CD4-positive, alpha-beta T cell (primary cell): ENCODE measurements around the gene NRSN2. TPM values are rescaled to one million over a fixed set of nuclear protein-coding genes. Genes with fewer than 3 reads are reported as not detected.

Experiments
- ATAC-seq: fragments of 200-7000 bp; cut with Tn5 transposase; one replicate; pipeline ENCODE4 v1.10.0; 2022; ENCODE audit warnings: mild to moderate bottlenecking; ENCODE audit not compliant: poor library complexity
- CTCF ChIA-PET: fragments of 350-600 bp; sonication (Branson Sonifier 250); formaldehyde crosslinking; loops from one replicate; lab custom pipeline; 2021; ENCODE audit warnings: antibody characterized with exemption, inconsistent platforms; lab: Charles Lee
- POLR2A ChIA-PET: fragments of 350-600 bp; sonication (Branson Sonifier 250); formaldehyde crosslinking; loops from one replicate; lab custom pipeline; 2021; ENCODE audit warnings: antibody characterized with exemption, inconsistent platforms; lab: Charles Lee
- DNase-seq, 14 experiments: peaks; one replicate each; pipeline ENCODE4 v3.0.0-alpha.2; 2013 to 2020; ENCODE audit warnings: mixed read lengths in 2 of 14
- H3K27ac ChIP-seq, 2 donors: one replicate each; pipeline versions ENCODE4 v1.5.1 to v1.7.0; 2013; ENCODE audit warnings: low read length in 2 of 2, low read depth in 1 of 2, mild to moderate bottlenecking in 1 of 2
- H3K27me3 ChIP-seq, 2 experiments: 1 replicate in 1 of 2; 2 replicates in 1 of 2; pipeline versions ENCODE4 v1.6.1 to v1.7.0; 2013; ENCODE audit warnings: low read length in 2 of 2, control low read depth in 1 of 2, mild to moderate bottlenecking in 1 of 2, moderate library complexity in 1 of 2; ENCODE audit not compliant: insufficient read depth in 2 of 2, control insufficient read depth in 1 of 2
- H3K36me3 ChIP-seq: one replicate; pipeline ENCODE4 v1.6.1; 2013; ENCODE audit warnings: low read length, control low read depth; ENCODE audit not compliant: insufficient read depth
- H3K4me1 ChIP-seq: one replicate; pipeline ENCODE4 v1.6.1; 2013; ENCODE audit warnings: low read length, control low read depth; ENCODE audit not compliant: insufficient read depth
- H3K4me3 ChIP-seq: one replicate; pipeline ENCODE4 v1.5.1; 2013; ENCODE audit warnings: mild to moderate bottlenecking, low read length, moderate library complexity
- H3K9me3 ChIP-seq, 2 experiments: 1 replicate in 1 of 2; 2 replicates in 1 of 2; pipeline versions ENCODE4 v1.6.1 to v1.7.0; 2013; ENCODE audit warnings: low read length in 2 of 2, mild to moderate bottlenecking in 2 of 2, control low read depth in 1 of 2, moderate library complexity in 1 of 2; ENCODE audit not compliant: control insufficient read depth in 1 of 2, insufficient read depth in 1 of 2
- H3K27ac Mint-ChIP-seq: one replicate; pipeline ENCODE4 v1.8.0; 2020; ENCODE audit warnings: mixed read lengths
- H3K27me3 Mint-ChIP-seq: one replicate; pipeline ENCODE4 v1.8.0; 2021; ENCODE audit warnings: mixed read lengths
- H3K36me3 Mint-ChIP-seq: one replicate; pipeline ENCODE4 v1.8.0; 2021; ENCODE audit warnings: low read depth, mixed read lengths
- H3K4me1 Mint-ChIP-seq: one replicate; pipeline ENCODE4 v1.8.0; 2021; ENCODE audit warnings: low read depth, mixed read lengths
- H3K4me3 Mint-ChIP-seq: one replicate; pipeline ENCODE4 v1.8.0; 2020; ENCODE audit warnings: mild to moderate bottlenecking, mixed read lengths
- H3K9me3 Mint-ChIP-seq: one replicate; pipeline ENCODE4 v1.8.0; 2020; ENCODE audit warnings: mixed read lengths
- intact Hi-C, 2 experiments: fragments of 100-400 bp; cut with DNase I in 1 of 2; cut with micrococcal nuclease in 1 of 2; formaldehyde crosslinking; loops; one replicate each; pipeline versions ENCODE4 v1.15.1 to v1.9.0; 2023 to 2025; cut with DNase I, micrococcal nuclease
- total RNA-seq, 174 experiments: library from RNA in 2 of 174; stranded (reverse) in 2 of 174; gene quantifications; one replicate each; pipeline ENCODE4 v1.2.3 and lab custom pipeline; 2021 to 2026
- TF ChIP-seq, protein P1 (sequence below): fragments of 200-600 bp; IDR thresholded peaks from one replicate; pipeline ENCODE4 v1.8.0; 2022; ENCODE audit warnings: antibody characterized with exemption, mild to moderate bottlenecking

NRSN2 gene
- total RNA-seq, 2 experiments from 2014 or later, result 0.69 to 1.3 TPM

DNA sequence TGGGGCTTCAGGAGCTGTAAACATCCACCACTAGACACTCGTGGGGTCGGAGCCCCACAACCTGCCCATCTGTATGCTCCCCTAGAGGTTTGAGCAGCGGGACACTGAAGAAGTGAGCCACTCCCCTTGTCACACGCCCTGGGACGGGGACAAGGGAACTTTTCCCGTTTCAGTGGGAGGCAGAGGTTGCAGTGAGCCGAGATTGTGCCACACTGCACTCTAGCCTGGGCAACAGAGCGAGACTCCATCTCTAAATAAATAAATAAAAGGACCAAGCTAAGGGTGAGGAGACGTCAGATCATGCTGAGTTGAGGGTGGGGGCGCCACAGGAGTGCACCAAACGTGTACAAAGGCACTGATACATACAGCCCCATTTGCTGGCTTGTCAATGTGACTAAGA lies 41.2 kb upstream of the NRSN2 start:
- H3K27ac Mint-ChIP-seq, result no peak overlapping the region
- ChIA-PET CTCF (no interaction called here), POLR2A (no interaction called here)

DNA sequence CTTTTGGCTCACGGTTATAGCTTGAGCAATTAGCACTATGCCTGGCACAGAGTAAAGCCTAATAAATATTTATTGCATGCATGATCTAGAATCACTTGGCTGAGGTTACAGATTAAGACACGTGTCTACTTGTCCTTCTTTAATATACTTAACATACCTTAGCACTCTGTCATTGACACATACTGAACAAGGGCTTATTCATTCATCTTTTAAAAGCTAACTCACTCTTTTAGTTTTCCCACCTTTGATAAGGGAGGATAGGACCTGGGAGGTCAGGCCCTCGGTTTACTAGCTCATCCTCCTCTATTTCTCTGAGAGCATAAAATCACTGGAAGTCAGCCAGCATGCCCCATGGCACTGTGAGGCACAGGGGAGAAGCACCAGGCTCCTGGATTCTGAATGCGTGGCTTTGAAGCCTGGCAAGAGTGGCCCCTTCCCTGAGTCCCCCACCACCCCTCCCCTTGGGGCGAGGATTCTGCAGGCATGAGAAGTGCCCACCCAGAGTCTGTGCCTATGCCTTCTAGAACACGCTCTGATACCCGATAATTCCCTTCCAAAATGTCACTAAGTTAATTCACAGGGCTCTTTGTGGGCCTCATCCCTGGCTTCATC lies 38.4 kb upstream of the NRSN2 start:
- DNase-seq (no peak), ATAC-seq (no peak)
- Histone ChIP-seq H3K4me3 (no peak overlapping the region), H3K36me3 (no peaks in the 10 kb centered on the region), H3K27me3 (no peaks in the 10 kb centered on the region), H3K4me1 (peaks cover 12% of the 10 kb centered on the region), H3K27ac (no peak overlapping the region), H3K9me3 (no peaks in the 10 kb centered on the region)
- CTCF ChIA-PET, result interaction anchor here (1.6 kb wide), 1 partner anchor 22 kb away, joined by 4 read pairs; no protein-coding TSS in a partner anchor
- Mint-ChIP-seq H3K27ac (no peak overlapping the region), H3K9me3 (no peaks in the 10 kb centered on the region), H3K4me1 (peaks cover 14% of the 10 kb centered on the region), H3K4me3 (no peak overlapping the region), H3K27me3 (no peaks in the 10 kb centered on the region), H3K36me3 (no peaks in the 10 kb centered on the region)
- POLR2A ChIA-PET, result interaction anchor here (3.3 kb wide), 1 partner anchor 10 kb away, joined by 18 read pairs; the partner anchor contains the start of gene ZCCHC3
- TF ChIP-seq, protein P1, sequence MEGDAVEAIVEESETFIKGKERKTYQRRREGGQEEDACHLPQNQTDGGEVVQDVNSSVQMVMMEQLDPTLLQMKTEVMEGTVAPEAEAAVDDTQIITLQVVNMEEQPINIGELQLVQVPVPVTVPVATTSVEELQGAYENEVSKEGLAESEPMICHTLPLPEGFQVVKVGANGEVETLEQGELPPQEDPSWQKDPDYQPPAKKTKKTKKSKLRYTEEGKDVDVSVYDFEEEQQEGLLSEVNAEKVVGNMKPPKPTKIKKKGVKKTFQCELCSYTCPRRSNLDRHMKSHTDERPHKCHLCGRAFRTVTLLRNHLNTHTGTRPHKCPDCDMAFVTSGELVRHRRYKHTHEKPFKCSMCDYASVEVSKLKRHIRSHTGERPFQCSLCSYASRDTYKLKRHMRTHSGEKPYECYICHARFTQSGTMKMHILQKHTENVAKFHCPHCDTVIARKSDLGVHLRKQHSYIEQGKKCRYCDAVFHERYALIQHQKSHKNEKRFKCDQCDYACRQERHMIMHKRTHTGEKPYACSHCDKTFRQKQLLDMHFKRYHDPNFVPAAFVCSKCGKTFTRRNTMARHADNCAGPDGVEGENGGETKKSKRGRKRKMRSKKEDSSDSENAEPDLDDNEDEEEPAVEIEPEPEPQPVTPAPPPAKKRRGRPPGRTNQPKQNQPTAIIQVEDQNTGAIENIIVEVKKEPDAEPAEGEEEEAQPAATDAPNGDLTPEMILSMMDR, result no peak
- intact Hi-C loops, result no loop called here

More for the DNA sequence above, 41.2 kb upstream of the NRSN2 start:
- Mint-ChIP-seq H3K4me3 (no peak overlapping the region), H3K9me3 (no peaks in the 10 kb centered on the region), H3K4me1 (peaks cover 16% of the 10 kb centered on the region), H3K36me3 (peaks cover 4% of the 10 kb centered on the region), H3K27me3 (no peaks in the 10 kb centered on the region)
- Histone ChIP-seq H3K4me3 (no peak overlapping the region), H3K36me3 (peaks cover 1% of the 10 kb centered on the region), H3K27me3 (no peaks in the 10 kb centered on the region), H3K4me1 (peaks cover 15% of the 10 kb centered on the region), H3K9me3 (no peaks in the 10 kb centered on the region), H3K27ac (no peak overlapping the region)
- no peak for DNase-seq
- intact Hi-C loops, result no loop called here
- TF ChIP-seq, protein P1, result no peak
- no peak for ATAC-seq

DNA sequence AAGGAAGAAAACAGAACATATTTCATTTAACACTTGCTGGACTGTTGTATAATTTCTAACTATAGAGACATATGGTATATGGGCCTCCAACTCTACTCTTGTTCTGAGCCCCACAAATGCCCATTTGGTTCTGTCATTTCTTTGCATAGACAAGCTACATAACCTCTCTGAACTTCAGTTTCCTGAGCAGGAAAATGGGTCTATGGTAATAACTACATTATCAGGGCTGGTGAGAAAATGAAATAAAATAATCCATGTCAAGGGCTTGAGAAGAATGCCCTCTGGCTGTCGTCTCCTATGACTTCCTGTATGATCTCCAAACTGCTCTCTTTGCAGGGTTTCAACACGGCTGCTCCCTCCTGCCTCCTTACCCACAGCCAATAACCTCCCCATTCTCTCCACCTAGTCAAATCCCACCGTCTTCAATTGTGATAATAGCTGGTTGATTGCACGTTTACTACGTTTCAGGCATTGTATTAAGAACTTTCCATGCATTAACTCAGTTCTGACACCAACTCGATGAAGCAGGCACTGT lies 37.5 kb upstream of the NRSN2 start:
- Histone ChIP-seq H3K9me3 (no peaks in the 10 kb centered on the region), H3K27me3 (no peaks in the 10 kb centered on the region), H3K36me3 (no peaks in the 10 kb centered on the region), H3K4me3 (no peak overlapping the region), H3K27ac (no peak overlapping the region), H3K4me1 (peaks cover 12% of the 10 kb centered on the region)
- no peak overlapping the region for H3K4me3 Mint-ChIP-seq
- TF ChIP-seq, protein P1, result no peak
- intact Hi-C loops, result no loop called here
- H3K4me1 Mint-ChIP-seq, result peaks cover 14% of the 10 kb centered on the region
- POLR2A ChIA-PET, result interaction anchor here (3.3 kb wide), 1 partner anchor 11 kb away, joined by 18 read pairs; the partner anchor contains the start of gene ZCCHC3
- H3K9me3 Mint-ChIP-seq, result no peaks in the 10 kb centered on the region
- H3K27ac Mint-ChIP-seq, result no peak overlapping the region
- no peaks in the 10 kb centered on the region for H3K36me3 Mint-ChIP-seq
- no peak for ATAC-seq
- no peak for DNase-seq
- H3K27me3 Mint-ChIP-seq, result no peaks in the 10 kb centered on the region
- CTCF ChIA-PET, result interaction anchor here (1.6 kb wide), 1 partner anchor 21 kb away, joined by 4 read pairs; no protein-coding TSS in a partner anchor
